Renal cortex interstitium (tissue), 11 donors: ENCODE measurements around the gene GAPVD1. TPM values are rescaled to one million over a fixed set of nuclear protein-coding genes. Genes with fewer than 3 reads are reported as not detected.

Experiments
- DNase-seq, 11 donors: peaks; one replicate each; pipeline ENCODE4 v3.0.0-alpha.2; 2013; ENCODE audit warnings: low read depth in 9 of 11, low spot score in 4 of 11; ENCODE audit errors: extremely low read depth in 1 of 11
- polyA plus RNA-seq, 3 donors: library from polyadenylated mRNA; unstranded; fragments of 120-200 nt; gene quantifications; one replicate each; pipeline ENCODE4 v1.2.1, GENCODE V29; 2013; ENCODE audit not compliant: insufficient read length in 3 of 3

The GAPVD1 gene
- polyA plus RNA-seq, 3 donors: 28.5 to 36.2 (median 31.9) TPM

DNA sequence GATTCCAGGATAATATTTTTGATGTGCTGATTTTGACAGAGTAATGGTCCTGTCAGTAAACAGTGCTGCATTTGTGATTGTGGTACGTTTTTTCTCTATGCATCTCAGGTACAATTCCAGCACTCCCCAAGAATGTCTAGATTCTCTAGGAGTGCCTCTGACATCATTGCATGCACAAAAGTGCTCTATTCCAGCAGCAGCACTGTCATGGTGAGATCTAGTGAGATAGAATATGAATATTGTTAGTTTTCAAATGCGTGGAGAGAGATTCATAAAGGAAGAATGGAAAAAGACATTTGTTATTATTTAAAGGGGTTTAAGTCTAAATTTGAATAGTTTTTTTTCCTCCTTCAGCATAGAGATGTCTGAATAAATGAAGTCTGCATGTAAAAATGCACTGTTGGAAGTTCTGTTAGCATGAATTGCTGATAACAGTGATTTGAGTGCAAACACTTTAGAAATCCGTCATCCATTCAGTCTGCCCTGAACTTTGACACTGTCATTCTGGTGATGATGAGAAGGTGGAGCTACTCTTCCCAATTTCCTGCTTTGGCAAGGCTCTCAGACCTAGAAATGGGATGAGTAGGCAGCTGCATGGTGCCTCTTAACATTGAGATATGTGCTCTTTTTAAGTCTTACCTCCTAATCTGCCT, 84.6 kb downstream of the GAPVD1 start:
- no peak for DNase-seq

DNA sequence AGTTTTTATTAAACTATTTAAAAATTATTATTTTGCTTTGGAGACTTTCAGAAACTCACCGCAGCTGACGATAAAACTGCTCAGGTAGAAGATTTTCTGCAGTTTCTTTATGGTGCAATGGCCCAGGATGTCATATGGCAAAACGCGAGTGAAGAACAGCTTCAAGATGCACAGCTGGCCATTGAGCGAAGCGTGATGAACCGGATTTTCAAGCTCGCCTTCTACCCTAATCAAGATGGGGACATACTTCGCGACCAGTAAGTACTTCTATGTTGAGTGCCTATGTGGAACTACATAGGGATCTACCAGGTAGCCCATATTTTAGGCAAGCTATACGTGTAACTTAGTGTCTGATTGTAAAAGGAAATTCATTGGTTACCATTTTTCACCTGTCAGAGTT, 94.0 kb downstream of the GAPVD1 start:
- DNase-seq: no peak

GRCh38 chr9:125356032-125356431, 94.4 kb downstream of the GAPVD1 start:
- no peak for DNase-seq

GRCh38 chr9:125359011-125359410, 97.4 kb downstream of the GAPVD1 start:
- no peak for DNase-seq

- DNase-seq: no peak
Observed at GRCh38 chr9:125360601-125361000, 99.0 kb downstream of the GAPVD1 start.

DNA sequence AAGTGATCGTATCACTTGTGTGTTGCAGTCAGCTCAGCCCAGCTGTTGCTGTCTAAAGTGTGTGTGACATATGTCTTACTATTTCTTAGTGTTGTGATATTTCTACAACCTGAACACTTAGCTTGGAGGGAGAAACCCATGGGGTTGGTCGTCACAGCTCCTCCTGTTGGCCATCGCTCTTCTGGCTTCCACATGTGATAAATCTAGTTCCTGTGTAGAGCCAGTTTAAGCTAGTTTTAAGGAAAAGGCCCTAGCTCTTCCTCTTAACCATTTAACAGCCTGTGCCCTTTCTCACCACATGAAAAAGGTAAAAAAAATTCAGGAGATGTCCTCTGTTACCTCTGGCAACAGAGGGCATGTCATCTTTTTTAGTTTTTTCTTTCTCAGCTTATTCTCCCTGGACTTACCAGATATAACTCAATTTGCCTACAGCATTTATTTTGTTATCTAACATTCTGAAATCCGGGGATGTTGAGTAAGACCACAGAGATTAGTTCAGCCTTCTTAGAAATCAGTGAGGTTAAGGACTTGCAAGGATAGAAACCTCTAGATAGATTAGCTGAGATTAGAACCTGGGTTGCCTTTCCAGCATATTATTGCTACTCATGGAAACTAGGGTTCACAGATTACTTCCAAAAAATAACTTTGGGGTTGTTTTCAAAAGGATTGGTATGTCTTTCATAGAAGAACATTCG, 100.4 kb downstream of the GAPVD1 start:
- no peak for DNase-seq

DNA sequence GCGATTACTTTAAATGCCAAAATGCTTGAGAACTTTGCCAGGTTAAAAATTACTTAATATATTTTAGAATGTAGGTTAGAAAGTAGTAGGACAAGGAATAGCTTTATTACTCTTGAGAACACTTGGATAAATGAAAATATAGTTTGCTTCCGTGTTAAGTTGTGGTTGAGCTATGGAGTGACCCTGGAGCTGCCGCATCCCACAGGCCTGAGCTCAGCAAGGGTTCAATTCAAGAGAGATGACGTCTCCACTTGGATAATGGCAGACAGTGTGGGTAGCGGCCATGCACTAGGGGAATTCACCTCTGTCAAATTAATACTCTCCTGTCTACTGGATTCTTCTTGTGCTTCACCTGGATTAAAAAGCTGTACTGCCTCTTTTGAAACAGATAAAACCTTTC, 105.0 kb downstream of the GAPVD1 start:
- DNase-seq: no peak

GRCh38 chr9:125370786-125371185, 109.2 kb downstream of the GAPVD1 start:
- no peak for DNase-seq

- no peak for DNase-seq
Observed at GRCh38 chr9:125372441-125373226, 111.0 kb downstream of the GAPVD1 start.

DNA sequence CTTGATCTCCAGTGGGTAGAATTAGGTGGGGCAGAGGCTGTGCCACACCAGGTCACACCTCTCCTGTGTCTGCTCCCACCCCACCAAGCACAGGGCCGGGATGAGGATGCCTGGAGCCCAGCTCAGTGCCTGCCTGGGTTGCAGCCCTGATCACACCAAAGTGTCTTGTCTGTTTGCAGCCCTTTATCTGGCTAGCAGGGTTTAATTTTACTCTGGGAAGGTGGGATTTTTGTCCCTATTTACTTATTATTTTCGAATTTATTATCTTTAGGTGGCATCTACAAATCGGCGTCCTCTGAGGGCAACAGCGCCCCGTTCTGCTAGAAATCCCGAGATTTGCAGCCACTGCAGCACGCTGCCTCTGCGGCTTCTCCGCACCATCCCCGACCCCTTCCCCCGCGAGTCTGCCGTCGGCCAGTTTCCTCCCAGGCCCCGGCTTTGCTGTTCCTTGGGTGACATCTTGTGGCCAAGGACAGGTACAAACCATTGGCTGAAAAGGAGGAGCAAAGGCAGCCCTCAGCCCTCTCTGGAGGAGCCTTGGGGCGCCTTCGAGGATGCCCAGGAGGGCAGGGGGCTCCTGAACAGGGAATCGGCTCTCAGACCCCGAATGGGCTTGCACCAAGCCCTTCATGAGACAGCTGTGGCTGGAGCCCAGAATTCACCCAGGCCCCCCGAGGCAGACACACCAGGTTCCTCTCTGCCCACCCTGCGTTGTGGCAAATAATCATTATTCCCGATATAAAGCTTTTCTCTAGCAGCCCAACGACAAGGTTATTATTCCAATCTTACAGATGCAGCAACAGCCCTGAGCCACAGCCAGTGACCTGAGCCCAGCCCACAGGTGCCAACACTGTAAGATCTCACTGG, 113.0 kb downstream of the GAPVD1 start:
- DNase-seq: peak; percentile 46 to 78 (median 63)

- DNase-seq: no peak
Observed at GRCh38 chr9:125375820-125376219, 114.2 kb downstream of the GAPVD1 start.

DNA sequence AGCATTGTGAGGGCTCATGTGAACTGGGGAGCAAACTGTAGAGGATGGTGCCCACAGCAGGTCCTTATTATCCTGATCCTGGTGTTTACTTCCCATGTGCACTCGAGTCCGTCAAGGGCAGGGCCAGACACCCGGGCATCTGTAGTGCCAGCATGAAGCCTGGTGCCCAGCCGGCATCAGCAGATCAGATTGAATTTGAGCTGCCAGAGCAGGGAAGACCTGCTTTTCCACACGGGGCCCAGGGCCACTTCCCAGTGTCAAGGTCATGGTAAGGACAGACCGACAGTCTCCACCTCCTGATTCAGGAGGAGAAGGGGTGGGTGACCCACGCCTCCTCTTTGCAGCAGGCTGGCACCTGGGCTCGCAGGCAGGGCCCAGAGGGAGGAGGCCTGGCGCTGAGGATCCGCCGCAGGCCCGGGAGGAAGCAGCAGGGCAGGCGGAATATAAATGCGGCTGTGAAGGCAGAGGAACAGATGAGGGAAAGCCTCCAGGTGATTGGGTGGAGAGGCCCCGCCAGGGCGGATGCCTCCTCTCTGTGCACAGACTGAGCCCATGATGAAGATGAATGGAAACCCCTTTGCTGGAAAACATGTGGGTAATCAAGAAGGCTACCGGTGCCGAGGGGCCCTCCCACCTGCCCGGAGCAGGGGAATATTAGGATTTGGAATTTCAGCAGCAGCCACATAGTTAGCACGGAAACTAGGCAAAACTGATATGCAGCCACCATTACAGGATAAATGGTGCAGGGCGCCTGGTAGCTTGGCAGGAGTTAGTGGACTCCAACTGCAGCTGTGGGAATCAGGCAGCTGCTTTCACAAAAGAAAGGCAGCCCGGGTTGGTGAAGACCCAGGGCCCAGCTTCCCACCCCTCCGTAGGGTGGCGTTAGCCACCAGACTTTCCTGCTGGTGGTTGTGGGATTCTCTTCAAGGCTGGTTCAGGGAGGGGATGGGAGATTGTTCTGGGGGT, 114.9 kb downstream of the GAPVD1 start:
- no peak for DNase-seq

DNA sequence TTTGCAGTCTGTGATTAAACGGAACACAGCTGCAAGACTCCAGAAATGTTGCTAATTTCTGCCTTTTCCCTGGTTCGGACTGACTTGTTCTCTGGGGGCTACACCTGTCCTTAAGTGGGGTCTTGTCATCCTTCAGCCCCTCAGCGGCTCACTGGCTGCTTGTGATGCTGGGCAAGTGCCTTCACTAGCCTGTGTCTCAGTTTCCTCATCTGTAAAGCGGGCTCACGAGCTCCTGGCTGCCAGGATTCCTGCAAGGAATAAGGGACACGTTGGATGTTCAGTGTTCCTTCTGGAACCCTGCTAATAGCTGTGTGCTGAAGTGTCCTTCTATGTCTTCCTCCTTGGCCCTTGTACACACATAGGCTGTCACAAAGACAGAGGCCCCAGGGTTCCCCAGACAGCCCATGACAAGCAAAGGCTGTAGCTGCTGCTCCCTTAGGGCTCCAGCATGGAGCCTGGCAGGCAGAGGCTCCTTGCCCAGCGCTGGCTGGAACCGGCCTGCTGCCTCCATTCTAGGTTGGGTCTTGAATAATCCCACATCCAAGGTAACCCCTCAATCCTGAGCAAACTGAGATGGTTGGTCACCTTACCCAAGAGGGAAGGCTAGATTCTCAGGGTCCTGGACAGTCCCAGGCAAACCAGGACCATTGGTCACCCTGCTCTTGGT, 116.1 kb downstream of the GAPVD1 start:
- no peak for DNase-seq

- DNase-seq: no peak
Observed at GRCh38 chr9:125378778-125379177, 117.2 kb downstream of the GAPVD1 start.

- no peak for DNase-seq
Observed at GRCh38 chr9:125379208-125379607, 117.6 kb downstream of the GAPVD1 start.

GRCh38 chr9:125380406-125380805, 118.8 kb downstream of the GAPVD1 start:
- no peak for DNase-seq

DNA sequence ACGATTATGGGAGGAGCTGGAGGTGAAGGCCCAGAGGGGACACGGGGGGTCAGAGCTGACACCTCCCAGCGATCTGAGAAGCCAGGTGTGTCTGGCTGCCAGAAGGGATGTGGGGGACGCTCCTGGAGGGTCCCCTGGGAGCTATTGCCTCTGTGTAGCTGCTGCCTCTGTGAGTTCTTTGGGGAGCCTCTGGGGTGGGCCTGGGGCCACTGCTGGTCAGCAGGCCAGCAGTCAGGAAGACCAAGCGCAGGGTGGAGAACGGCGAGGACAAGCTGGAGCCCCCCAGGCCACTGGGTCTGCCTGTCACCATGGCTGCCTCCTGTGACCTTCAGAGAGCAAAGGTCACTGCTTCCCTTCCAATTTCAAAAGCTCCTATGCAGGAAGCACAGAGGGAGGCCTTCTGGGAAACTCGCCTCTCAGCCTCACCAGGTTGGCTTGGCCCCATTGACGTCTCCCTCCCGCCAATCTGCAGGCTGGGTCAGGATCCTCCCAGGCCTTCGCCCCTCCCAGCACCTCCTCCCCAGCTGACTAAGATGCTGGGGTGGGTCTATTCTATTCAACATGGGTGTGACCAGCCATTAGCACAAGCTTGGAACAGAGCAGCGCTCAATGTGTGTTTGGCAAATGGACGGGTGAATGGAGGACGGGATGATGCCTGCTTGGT, 126.4 kb downstream of the GAPVD1 start:
- DNase-seq: no peak
